SW 1271 (cell line): ENCODE data around the gene HELZ2.
"Not testable (repeated sequence)": the region's sequence is repeated elsewhere in the genome, so short reads cannot be mapped to it uniquely, and the experiment has no call there.

Source experiments
- DNase-seq, 2 experiments: peaks; one replicate each; lab custom pipeline; 2025; lab: John Stamatoyannopoulos, UW

Gene HELZ2

GRCh38 chr20:63564036-63564810 lies 9.8 kb downstream of the HELZ2 start:
- DNase-seq, result no peak

GRCh38 chr20:63563225-63563935 lies 10.7 kb downstream of the HELZ2 start:
- no peak for DNase-seq

- DNase-seq, result no peak
These were observed 11.4 kb downstream of the HELZ2 start for GRCh38 chr20:63562461-63563224.

GRCh38 chr20:63561624-63562396 lies 12.2 kb downstream of the HELZ2 start:
- DNase-seq, result no peak

- no peak for DNase-seq
These were observed 13.0 kb downstream of the HELZ2 start for GRCh38 chr20:63560856-63561609.

GRCh38 chr20:63560333-63560805 lies 13.7 kb downstream of the HELZ2 start:
- DNase-seq, result no peak

- not testable (repeated sequence) for DNase-seq
These were observed 14.3 kb downstream of the HELZ2 start for GRCh38 chr20:63559485-63560332.

GRCh38 chr20:63558804-63559484 lies 15.1 kb downstream of the HELZ2 start:
- no peak for DNase-seq

- DNase-seq, result no peak
These were observed 16.6 kb downstream of the HELZ2 start for GRCh38 chr20:63557481-63557891.

- no peak for DNase-seq
These were observed 17.1 kb downstream of the HELZ2 start for GRCh38 chr20:63556873-63557478.

GRCh38 chr20:63555661-63556381 lies 18.2 kb downstream of the HELZ2 start:
- DNase-seq, result no peak

- DNase-seq, result no peak
These were observed 19.4 kb downstream of the HELZ2 start for GRCh38 chr20:63554361-63555278.

GRCh38 chr20:63553933-63554290 lies 20.1 kb downstream of the HELZ2 start, which contains the start of gene FNDC11:
FNDC11 (plus strand) TSS chr20:63554159; CDS start chr20:63555664, 1,505 bp downstream.
- DNase-seq, result no peak

- peak in 1 of 2 experiments; percentile 63 for DNase-seq
These were observed 20.6 kb downstream of the HELZ2 start for GRCh38 chr20:63553251-63553932.

- DNase-seq, result no peak
These were observed 21.4 kb downstream of the HELZ2 start for GRCh38 chr20:63552481-63553249.

GRCh38 chr20:63551068-63551467 lies 23.0 kb downstream of the HELZ2 start:
- DNase-seq, result no peak
